BJ (cell line): Measurements from ENCODE around the gene CRADD. TPM values are rescaled to one million over a fixed set of nuclear protein-coding genes. Genes with fewer than 3 reads are reported as not detected.

ENCODE experiments used
- CTCF ChIA-PET: fragments of 350-600 bp; formaldehyde crosslinking; extraction: SDS; loops from one replicate; lab custom pipeline; 2021; ENCODE audit warnings: antibody characterized with exemption, inconsistent platforms; lab: Yijun Ruan, JAX
- POLR2A ChIA-PET: fragments of 300-600 bp; sonication (Branson Sonifier 250); formaldehyde crosslinking; extraction: SDS; loops from one replicate; lab custom pipeline; 2021; ENCODE audit warnings: antibody characterized with exemption; lab: Charles Lee
- DNase-seq: peaks from one replicate; pipeline ENCODE4 v3.0.0-alpha.2; 2011; ENCODE audit warnings: low read depth
- H3K27me3 ChIP-seq: 2 replicates; pipeline ENCODE4 v1.6.0; 2011; ENCODE audit warnings: low read length; ENCODE audit not compliant: control insufficient read depth, insufficient read depth
- H3K36me3 ChIP-seq: 2 replicates; pipeline ENCODE4 v1.5.1; 2011; ENCODE audit warnings: low read length; ENCODE audit not compliant: control insufficient read depth, insufficient read depth
- H3K4me3 ChIP-seq: 2 replicates; pipeline ENCODE4 v1.5.1; 2011; ENCODE audit warnings: low read depth, mild to moderate bottlenecking, control low read depth, low read length
- polyA plus RNA-seq: library from polyadenylated mRNA; depleted of rRNA; stranded (reverse); fragments of >200 nt; gene quantifications from 2 replicates; pipeline ENCODE4 v1.2.3, GENCODE V29; 2011
- TF ChIP-seq, protein P1 (sequence below): IDR thresholded peaks from 2 replicates; pipeline ENCODE4 v1.5.1; 2011; ENCODE audit warnings: low read depth, mild to moderate bottlenecking, control low read depth, inconsistent platforms, low read length, moderate library complexity; ENCODE audit not compliant: insufficient read depth

CRADD gene
- polyA plus RNA-seq, 1 experiment: 16.6 TPM

DNA sequence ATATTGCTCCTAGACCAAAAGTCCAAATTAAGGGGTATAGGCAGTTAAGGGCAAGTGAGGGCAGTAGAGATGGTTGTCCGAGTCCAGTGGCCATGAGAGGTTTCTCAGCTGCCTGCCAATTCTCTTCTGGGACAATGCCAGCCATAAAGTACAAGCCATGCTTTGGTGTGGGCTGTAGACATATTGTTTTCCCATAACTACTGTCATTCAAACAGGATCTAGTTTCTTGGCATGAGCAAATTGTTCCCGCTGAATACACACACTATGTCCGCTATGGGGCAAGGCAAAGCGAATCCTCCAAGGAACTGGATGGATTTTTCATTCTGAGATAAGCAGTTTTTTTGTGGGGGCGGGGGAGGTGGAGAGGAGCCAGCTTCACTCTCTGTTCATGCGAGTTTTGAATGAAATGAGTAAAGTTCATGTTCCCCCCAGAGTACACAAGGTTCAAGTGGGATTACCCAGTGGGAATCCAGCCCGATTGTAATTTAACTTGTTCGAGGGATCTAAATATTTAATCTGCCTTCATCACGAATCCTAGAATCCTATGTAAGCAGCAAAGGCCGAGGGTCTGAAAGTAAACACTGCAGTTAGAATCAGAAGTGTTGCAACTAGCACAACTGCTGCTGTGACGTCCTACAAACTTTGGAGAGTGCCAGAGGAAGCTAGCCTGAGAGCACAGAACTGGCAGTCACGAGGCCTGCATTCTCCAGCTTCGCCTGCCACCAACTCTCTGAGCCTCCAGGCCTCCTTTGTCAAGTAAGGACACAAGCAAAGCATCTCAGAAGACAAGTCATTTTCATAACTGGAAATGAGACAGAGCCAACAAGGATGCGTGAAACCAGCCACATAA is 137.0 kb downstream of the CRADD start:
- DNase-seq: no peak
- POLR2A ChIA-PET: interaction anchor here (0.6 to 0.9 kb wide), 2 partner anchors 24 to 66 kb away, joined by 4 to 6 read pairs; no protein-coding TSS in a partner anchor
- CTCF ChIA-PET: interaction anchor here (1.4 to 1.7 kb wide), 2 partner anchors 10 to 288 kb away, joined by 6 to 8 read pairs; no protein-coding TSS in a partner anchor

DNA sequence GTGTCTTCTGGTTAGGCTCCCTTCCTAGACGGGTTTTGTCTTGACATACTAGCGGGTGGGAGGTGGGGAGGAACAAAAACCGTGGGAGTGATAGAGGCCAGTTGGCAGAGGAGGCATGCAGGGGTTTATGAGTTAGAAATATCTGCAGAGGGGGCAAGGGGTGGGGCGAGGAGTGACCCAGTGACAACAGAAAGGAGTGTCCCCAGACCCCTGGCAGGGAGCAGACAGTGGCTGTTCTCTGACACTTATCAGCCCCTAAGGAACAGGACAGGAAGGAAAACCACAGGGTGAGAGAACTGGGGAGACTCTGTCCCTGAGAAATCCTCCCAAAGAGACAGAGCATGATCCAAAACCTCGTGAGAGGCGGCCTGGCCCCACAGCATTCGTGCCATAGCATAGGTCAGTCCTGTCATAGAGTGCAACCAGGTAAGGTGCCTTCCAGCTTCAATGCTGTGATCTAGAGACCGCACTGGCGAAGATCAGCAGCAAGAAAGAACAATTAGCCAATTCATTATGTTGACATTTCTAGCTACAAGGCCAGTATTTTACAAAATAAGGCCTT is 141.4 kb downstream of the CRADD start:
- Histone ChIP-seq H3K27me3 (no peaks in the 10 kb centered on the region), H3K36me3 (no peaks in the 10 kb centered on the region)
- POLR2A ChIA-PET: interaction anchor here (1.1 kb wide), 1 partner anchor 62 kb away, joined by 3 read pairs; no protein-coding TSS in a partner anchor

More for the DNA sequence above, 137.0 kb downstream of the CRADD start:
- TF ChIP-seq, protein P1, sequence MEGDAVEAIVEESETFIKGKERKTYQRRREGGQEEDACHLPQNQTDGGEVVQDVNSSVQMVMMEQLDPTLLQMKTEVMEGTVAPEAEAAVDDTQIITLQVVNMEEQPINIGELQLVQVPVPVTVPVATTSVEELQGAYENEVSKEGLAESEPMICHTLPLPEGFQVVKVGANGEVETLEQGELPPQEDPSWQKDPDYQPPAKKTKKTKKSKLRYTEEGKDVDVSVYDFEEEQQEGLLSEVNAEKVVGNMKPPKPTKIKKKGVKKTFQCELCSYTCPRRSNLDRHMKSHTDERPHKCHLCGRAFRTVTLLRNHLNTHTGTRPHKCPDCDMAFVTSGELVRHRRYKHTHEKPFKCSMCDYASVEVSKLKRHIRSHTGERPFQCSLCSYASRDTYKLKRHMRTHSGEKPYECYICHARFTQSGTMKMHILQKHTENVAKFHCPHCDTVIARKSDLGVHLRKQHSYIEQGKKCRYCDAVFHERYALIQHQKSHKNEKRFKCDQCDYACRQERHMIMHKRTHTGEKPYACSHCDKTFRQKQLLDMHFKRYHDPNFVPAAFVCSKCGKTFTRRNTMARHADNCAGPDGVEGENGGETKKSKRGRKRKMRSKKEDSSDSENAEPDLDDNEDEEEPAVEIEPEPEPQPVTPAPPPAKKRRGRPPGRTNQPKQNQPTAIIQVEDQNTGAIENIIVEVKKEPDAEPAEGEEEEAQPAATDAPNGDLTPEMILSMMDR: no peak
- H3K27me3 ChIP-seq: no peaks in the 10 kb centered on the region
- H3K4me3 ChIP-seq: no peak overlapping the region
- H3K36me3 ChIP-seq: no peaks in the 10 kb centered on the region

DNA sequence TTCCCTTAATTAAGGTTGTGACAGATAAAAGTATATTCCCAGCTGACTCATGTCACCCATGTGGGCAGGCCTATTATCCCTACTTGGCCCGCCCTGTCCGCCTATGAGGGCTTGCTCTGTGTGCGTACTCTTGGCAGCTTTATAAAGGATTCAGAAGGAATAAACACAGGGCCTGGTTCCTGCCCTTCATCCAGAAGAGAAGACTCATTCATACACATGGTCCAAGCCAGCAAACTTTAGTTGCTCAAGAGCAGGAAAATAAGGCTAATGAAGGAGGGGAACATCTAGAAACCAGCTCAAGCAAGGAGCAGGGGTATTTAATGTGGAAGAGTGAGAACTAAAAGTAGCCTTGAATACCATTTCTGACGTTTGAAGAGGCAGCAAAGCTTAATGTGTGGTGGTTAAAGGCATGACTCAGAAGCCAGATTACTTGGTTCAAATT is 141.9 kb downstream of the CRADD start:
- POLR2A ChIA-PET: interaction anchor here (1.1 kb wide), 1 partner anchor 61 kb away, joined by 3 read pairs; no protein-coding TSS in a partner anchor
- CTCF ChIA-PET: interaction anchor here (0.9 to 1.9 kb wide), 4 partner anchors 67 to 283 kb away, joined by 3 to 4 read pairs (median 4); no protein-coding TSS in a partner anchor
- Histone ChIP-seq H3K4me3 (no peak overlapping the region), H3K36me3 (no peaks in the 10 kb centered on the region), H3K27me3 (no peaks in the 10 kb centered on the region)
- DNase-seq: no peak
- TF ChIP-seq, protein P1: no peak

More for the DNA sequence above, 141.4 kb downstream of the CRADD start:
- no peak for DNase-seq
- H3K4me3 ChIP-seq: no peak overlapping the region
- TF ChIP-seq, protein P1: no peak
- CTCF ChIA-PET: interaction anchor here (0.9 to 1.1 kb wide), 2 partner anchors 173 to 284 kb away, joined by 3 to 4 read pairs; no protein-coding TSS in a partner anchor

DNA sequence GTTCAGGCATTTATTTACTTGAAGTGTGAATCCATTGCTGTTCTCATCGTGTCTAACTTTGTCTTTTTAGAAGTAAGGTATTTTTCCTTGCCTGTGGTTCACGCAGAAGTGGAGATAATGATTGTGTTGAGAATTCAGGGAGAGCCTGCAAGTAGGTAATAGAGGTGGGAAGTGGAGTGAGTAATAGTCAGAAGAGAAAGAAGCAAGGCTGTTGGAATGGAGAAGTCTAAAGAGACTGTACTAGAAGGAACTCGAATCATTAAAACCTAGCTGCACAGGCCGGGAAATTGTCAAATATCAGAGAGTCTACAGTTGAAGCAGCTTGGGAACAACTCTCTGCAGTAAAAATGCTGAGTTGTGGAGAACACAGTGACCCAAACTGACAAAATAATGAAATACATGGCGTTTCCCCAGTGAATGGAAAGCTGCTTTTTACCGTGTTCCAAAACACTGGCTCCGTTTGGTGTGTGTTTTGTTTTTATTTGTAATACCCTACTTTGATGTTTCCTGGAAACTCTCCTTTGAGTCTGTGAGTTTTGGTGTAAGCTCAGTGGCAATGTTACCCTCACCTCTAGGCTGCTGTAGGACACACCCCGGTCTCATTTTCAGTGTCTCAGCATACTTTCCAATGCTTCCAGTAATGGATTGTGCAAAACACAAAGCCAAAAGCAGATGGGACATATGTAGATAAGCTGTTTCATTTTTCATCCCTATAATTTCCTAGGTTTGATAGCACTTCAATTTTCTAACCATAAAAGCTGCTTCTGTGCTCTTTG is 146.6 kb downstream of the CRADD start:
- CTCF ChIA-PET: interaction anchor here (0.7 to 2.1 kb wide), 6 partner anchors 10 to 279 kb away, joined by 3 to 8 read pairs (median 4); no protein-coding TSS in a partner anchor
- DNase-seq: no peak
- H3K4me3 ChIP-seq: no peak overlapping the region
- no peaks in the 10 kb centered on the region for H3K36me3 ChIP-seq
- TF ChIP-seq, protein P1: no peak
- H3K27me3 ChIP-seq: no peaks in the 10 kb centered on the region
- POLR2A ChIA-PET: interaction anchor here (1.1 kb wide), 1 partner anchor 94 kb away, joined by 3 read pairs; no protein-coding TSS in a partner anchor
